RKO (cell line): ENCODE measurements around the gene NIP7.
"Not testable (repeated sequence)": the region's sequence is repeated elsewhere in the genome, so short reads cannot be mapped to it uniquely, and the experiment has no call there.

Experiments
- DNase-seq: peaks from one replicate; pipeline ENCODE4 v3.0.0-alpha.2; 2016; ENCODE audit warnings: low spot score

Gene NIP7

DNA sequence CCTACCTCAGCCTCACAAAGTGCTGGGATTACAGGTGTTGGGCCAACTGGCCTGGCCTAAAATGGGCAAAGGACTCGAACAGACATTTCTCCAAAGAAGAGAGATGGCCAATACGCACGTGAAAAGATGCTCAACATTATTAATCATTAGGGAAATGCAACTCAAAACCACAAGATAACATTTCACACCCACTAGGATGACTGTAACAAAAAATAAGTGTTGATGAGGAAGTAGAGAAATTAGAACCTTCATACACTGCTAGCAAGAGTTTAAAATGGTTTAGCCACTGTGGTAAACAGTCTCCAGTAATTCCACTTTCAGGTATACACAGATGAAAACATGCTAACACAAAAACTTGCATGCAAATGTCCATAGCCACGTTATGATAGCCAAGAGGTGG is 6.4 kb downstream of the NIP7 start:
- no peak for DNase-seq

DNA sequence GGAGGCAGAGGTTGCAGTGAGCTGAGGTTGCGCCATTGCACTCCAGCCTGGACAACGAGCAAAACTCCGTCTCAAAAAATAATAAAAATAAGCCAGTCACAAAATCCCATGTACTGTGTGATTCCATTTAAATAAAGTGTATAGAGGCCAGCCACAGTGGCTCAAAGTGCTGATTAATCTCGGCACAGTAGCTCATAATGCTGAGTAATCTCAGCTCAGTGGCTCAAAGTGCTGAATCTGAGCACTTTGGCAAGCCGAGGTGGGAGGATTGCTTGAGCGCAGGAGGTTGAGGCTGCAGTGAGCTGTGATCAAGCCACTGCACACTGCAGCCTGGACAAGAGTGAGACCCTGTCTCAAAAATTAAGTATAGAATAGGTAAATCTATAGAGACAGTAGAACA is 7.1 kb downstream of the NIP7 start:
- no peak for DNase-seq

DNA sequence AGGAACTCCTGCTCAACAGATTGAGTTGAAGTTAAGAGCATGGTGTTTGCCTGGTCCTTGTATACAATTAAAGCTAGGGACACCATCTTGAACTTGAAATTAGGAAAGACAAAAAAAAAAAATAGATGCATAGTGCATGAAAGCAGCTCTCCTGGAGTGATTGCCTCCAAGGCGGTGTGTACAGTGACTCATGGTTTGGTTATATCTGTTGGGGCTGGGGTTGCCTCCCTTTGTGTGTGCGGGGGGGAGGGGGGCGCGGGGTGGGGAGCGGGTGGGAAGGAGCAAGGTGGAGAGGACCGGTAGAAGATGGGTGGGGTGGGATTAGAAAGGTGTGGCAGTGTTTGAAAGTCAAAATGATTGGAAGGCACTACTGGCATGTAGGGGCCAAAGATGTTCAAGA is 8.7 kb downstream of the NIP7 start:
- no peak for DNase-seq

DNA sequence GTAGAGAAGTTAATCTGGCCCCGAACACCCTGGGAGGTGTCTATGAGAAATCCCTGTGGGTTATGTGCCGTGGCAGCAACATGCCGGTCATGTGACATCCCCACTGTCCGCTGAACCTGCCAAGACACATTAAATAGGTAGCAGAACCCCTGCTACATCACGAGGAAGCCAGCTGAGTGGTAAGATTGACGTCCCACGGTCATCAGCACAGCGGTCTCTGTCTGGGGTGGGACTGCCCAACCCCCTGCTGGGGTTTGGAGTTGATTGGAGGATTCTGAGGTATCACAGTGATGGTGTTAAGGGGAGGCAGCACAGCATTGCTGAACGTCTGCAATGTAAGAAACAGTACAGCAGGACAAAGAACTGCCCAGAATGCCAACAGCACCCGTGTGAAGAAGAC is 10.0 kb downstream of the NIP7 start:
- no peak for DNase-seq

DNA sequence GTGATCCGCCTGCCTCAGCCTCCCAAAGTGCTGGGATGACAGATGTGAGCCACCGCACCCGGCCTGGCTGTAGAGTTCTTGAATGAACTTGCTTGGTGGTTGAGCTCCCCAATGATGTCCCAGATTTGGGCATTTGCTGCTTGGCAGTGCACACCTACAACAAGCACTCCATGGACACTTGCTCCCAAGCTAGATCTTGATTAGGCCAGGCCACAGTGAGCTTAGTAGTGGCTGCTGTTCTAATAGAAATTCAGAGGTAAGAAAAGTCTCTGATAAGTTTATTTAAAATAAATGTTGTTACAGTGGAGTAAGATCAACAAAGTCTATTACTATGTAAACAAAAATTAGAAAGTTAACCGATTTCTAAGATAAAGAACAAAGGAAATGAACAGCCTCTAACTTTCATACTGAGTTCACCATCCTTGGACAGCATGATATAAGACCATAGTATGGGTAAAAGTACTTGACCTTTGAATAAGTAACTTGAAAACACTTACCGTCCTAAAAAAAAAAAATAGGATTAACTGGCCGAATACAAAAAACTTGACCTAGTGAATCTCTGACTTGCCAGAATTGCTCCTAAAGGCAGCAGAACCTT is 11.1 kb downstream of the NIP7 start:
- DNase-seq: no peak

DNA sequence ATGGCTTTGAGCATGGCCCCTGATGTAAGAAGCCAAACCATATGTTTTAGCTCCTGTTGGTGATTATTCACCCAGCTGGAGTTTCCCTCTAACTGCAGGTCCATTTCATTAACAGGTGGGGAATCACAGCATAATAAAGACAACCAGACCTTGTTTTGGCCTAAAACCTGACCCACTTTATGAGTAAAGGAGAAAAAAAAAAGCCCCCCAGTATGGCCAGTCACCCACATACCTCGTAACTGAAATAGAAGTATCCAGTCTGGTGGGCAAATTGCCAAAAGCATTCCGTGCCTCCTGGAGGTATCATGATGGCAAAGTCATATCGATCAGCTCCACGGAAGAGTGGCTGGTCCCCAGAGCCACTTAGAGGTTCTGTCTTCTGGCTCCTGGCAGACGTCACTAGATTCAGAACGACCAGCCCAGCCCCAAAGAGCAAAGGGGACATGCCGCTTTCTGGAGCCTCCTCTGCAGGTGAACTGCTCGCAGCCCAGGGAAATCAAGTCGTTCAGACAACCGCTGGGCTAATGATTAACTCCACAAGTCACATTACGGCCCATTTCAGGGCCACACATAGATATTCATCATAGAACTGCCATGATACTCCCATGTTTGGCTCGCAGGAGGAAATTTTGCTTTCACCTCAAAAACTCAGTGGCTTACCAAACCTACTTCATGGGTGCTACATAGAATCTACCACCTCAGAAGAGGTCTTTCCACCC is 11.9 kb downstream of the NIP7 start, which contains the start of gene TMED6:
TSS of gene TMED6 (minus strand) at position 478 of the 719 bp plus-strand sequence. CDS start at position 445, 33 bp downstream.
- DNase-seq: no peak

DNA sequence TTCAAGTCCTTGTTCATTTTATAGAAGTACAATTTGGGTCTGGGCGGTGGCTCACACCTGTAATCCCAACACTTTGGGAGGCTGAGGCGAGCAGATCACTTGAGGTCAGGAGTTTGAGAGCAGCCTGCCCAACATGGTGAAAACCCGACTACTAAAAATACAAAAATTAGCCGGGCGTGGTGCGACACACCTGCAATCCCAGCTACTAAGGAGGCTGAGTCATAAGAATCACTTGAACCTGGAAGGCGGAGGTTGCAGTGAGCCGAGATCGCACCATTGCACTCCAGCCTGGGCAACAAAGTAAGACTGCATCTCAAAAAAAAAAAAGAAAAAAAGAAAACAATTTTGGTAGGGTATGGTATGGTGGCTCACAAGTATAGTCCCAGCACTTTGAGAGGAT is 20.5 kb downstream of the NIP7 start:
- not testable (repeated sequence) for DNase-seq

DNA sequence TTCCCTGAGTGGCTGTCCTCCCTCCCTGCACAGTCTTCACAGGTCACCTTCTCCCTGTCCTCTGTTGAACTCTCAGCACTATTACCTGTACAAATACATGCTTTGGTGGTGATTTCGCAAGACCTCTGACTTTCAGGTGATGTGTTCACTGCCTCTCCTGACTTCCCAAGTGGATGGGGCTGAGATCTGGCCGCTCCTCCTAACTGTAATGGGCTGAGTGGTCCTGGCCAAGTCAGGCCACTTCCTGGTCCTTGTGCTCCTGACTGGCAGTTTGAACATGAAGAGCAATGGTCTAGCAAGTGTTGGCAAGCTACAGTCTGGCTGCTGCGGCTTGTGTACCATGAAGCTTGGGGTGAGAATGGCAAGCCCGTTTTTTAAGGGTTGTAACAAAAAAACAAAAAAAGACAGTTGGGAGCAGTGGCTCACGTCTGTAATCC is 23.7 kb downstream of the NIP7 start:
- no peak for DNase-seq

DNA sequence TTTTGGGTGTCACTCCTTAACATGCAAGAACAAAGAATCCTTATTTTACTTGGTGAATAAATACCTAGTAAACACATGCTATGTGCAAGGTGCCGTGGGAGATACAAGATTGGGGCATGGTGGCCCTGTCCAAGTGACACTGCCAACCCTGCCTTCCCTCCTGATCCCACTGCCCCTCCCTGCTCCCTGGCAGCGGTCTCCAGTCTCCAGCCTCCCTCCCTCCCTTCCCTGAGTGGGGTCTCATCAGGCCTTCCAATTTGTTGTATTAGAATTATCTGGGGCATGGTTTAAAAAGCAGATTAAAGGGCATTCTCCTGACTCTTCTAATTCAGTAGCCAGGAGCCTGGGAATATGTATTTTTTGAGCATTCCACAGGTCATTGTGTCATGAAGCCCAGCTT is 24.5 kb downstream of the NIP7 start:
- DNase-seq: no peak

DNA sequence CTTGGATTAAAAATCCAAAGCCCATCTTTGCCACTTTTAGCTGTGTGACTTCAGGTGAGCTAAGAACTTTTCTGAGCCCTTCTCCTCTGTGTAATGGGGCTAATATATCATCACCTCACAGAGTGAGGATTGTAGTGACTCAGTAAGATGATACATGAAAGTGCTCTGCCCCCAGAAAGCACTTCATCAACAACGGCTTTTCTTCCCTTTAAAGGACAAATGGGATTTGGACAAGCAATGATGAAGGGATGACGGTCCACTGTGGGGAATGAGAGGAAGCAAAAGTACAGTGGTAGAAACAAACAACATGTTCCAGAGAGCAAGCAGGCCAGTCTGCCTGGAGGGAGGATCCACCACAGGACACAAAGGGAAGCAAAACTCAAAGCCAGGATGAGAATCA is 26.3 kb downstream of the NIP7 start:
- DNase-seq: no peak

DNA sequence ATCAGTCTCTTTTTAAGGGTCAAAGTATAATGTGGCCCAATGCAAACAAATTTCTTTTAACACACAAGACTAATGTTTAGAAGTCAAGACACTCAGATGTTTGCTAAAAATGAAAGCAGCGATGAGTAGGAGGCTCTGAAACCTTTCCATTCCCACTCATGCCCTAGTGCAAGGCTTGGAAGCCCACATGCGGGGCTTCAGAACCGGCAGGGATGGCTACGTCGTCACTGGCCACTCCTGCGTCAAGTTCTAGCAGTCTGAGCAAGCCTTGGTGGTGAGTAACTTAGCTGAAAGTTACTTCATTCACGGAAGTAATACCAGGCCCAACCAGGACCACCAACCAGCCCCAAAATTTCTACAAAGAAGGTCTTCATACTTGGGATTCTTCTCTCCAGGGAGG is 26.9 kb downstream of the NIP7 start:
- no peak for DNase-seq

DNA sequence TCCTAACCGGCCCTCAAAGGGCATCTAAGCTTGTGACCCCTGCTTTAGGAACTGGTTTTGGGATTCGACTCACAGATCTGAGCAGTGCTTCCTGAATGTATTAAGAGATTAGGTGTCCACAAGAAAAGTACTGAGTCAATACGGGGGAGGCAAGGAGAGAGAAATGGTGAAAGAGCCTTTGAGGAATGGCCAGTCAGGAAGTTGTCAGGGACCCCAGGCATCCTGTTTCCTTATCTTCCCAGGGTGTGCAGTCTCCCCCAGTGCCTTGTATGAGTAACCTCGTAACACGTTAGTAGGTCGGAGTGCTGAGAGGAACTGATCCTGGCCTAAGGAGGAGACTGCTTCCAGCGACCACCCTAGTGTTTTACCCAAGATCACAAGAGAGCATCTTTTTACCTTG is 28.4 kb downstream of the NIP7 start:
- DNase-seq: no peak

DNA sequence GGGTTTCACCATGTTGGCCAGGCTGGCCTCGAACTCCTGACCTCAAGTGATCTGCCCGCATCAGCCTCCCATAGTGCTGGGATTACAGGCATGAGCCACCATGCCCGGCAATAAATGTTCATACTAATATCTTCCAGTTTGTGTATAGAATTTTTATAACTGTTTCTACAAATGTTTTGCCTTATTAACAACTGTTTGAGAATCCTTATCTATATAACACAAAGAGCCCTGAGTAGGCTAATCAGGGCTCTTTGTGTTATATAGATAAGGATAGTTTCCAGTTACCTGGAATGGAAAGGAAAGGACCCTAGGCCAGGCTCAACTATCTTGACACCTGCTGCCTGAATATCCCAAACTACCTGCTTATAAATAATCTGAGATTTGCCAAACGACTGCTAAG is 29.3 kb downstream of the NIP7 start:
- no peak for DNase-seq

DNA sequence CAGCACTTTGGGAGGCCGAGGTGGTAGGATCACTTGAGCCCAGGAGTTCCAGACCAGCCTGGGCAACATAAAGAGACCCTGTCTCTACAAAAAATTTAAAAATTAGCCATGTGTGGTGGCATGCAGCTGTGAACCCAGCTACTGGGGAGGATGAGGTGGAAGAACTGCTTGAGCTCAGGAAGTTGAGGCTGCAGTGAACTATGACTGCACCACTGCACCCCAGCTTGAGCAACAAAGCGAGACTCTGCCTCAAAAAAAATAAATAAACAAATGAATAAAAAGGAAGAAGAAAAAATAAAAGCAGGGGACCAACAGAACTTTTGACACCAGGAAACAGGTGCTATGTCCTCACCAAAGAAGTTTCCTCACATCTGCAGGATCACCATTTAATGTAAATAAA is 32.0 kb downstream of the NIP7 start:
- no peak for DNase-seq

DNA sequence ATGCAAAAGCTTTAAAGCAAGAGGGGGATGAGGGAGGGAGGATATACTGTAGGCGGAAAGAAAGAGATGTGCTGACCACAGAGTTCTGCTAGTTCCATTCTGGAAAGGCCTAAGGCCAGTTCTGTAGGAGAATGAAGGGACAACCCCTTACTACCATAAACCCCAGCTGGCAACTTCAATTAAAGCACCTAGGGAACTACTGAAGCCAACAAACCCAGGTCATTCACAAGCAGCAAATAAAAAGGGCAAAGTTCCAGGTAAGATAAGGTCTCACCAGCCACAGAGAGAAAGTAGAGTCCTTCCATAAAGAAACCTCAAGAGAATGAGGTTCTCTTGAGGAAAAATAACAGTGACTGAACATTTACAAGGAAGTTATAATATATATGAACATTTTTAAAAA is 33.4 kb downstream of the NIP7 start:
- no peak for DNase-seq

DNA sequence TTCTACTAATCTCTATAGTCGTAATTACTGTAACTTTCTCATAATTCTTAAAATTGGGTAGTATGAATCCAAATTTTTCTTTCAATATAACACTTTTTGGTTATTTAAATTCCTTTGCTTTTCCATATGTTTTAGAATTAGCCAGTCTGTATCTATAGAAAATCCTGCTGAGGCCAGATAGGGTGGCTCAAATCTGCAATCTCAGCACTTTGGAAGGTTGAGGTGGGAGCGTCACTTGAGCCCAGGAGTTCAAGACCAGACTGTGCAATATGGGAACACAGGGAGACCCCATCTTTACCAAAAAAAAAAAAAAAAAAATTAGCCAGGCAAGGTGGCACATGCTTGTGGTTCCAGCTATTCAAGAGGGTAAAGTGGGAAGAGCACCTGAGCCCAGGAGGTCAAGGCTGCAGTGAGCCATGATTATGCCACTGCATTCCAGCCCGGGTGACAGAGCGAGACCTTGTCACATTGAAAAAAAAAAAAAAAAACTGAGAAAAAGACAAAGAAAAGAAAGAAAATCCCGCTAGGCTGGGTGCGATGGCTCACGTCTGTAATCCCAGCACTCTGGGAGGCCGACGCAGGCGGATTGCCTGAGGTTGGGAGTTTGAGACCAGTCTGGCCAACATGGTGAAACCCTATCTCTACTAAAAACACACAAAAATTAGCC is 37.0 kb downstream of the NIP7 start:
- no peak for DNase-seq

DNA sequence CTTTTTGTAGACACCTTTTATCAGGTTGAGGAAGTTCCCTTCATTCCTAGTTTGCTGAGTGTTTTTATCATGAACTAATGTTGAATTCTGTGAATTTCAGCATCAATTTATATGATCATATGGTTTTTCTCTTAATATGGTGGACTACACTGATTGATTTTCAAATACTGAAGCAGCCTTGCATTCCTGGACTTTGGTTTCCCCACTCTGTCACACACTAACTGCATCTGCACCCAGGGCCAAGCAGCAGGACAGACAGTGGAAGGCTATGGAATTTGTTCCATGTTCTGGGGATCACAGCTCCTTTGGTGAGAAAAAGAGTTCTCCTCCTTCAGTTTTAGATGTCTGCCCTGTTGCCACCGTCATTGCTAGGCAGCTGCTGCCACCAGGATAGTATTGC is 38.5 kb downstream of the NIP7 start:
- DNase-seq: no peak

DNA sequence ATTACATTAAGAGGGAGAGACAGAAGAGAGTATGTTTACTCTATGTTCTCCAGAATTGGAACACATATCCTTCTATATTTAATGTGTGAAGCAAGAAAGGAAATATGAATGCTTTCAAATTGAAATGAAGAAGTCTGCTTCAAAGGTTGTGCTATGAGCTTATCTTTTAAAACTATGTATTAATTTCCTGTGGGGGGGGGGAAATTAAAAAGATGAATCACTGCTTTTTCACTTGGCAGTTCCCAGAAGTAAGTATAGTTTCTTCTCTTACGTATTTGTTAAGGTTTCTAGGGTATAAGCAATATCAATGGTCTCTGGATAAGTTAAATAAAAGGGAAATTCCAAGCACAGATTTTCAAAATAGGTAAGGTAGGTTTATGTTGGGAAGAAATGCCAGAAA is 39.2 kb downstream of the NIP7 start:
- no peak for DNase-seq

DNA sequence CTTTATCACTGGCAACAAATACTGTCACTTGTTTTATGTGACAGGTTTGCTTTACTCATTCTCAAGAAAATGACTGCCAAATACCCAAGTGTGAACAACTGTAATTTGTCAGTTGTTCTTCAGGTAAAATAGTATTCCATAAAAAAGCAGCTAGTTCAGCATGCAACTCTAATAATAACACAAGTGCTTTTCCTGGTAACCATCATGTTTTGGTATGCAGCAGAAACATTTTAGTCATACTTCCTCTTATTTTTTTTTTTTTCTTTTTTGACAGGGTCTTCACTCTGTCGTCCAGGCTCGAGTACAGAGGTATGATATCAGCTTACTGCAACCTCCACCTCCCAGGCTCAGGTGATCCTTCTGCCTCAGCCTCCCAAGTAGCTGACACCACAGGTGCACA is 41.7 kb downstream of the NIP7 start:
- DNase-seq: no peak

DNA sequence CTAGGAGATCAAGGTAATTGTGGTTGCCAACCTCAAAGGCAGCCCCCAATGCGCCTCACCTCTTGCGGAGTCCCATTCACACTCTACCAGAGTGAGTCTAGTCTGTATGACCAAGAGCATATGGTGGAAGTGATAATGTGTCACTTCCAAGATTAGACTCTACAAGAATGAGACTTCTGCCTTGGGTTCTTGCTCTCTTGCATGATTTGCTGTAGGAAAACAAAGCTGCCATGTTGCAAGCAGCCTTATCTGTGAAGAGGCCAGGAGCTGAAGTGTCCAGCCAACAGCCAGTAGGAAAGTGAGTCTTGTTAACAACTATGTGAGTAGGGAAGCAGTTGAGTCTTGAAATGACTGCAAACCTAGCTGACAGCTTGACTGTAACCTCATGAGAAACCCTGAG is 42.8 kb downstream of the NIP7 start:
- DNase-seq: no peak

DNA sequence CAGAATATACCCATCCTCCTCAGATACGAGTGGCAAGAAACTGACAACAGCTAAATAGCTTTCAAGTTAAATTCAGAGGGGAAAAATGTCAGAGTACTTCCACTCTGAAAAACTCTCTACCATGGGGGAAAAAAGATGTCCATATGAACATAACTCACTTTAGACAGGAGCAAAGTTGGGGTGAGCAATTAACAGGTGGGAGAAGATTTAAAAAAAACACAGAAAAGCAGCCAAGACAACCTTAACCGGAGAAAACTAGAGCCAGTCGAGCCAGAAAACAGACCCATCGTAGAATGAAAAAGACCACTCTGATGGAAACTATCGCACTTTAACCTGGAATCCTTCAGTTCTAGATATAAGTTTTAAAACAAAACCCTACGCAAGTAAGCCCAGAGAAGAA is 45.4 kb downstream of the NIP7 start:
- no peak for DNase-seq

DNA sequence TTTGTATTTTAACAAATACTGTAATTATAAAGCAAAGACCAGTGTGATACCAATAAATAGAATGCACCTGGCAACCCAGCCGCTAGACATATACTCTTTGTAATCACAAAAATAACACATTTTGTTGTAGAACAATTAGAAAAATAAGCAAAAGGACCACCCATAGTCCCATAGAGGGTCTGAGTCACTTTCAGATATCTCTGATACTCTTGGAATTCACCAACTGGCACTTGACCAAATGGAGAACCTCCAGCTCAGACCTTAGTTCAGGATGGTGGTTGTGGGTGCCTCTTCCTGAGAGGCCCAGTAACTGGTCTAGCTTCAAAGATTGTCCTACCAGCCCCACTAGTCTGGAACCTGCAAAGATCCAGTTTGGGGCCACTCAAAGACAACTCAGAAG is 47.0 kb downstream of the NIP7 start:
- DNase-seq: no peak
